ENCODE data around the gene YLPM1. TPM values are rescaled to one million over a fixed set of nuclear protein-coding genes. Genes with fewer than 3 reads are reported as not detected.

Gene YLPM1
- total and polyA plus RNA-seq, 2 donors (not counting 1 experiment from before 2014, with no cell fraction given) = 22.4 to 116 TPM

DNA sequence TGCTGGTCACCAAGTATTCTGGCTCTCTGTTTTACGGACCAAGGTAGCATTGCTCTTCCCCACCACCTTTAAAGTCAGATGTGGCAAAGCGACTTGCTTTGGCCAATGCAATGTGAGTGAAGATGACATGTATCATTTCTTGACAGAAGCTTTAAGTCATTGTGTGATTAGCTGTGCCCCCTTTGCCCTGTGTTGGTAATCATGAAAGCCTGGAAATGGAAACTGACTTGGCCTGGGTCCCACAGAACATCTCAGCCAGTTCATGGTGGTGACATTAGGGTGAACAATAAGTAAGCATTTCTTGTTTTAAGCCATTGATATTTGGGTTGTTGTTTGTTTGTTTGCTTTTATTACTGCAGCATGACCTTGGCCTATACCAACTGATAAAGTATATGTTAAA, 15.9 kb upstream of the YLPM1 start:
- no CpG with 5 or more reads among the region's 2 CpGs for WGBS (ENCODE audit: insufficient coverage)
- no peaks in the 10 kb centered on the region for H3K36me3 ChIP-seq (replicated peaks in 1 of 2; ENCODE audit: control extremely low read depth in 1 of 2, control insufficient read depth in 1 of 2, extremely low read depth in 1 of 2, insufficient read depth in 2 of 2, low read length in 1 of 2)
- no peak overlapping the region for H3K27ac ChIP-seq (ENCODE audit: low read length in 2 of 2)
- ATAC-seq (ENCODE audit: low read depth) (no peak), DNase-seq (no peak)
- ChIA-PET CTCF (no interaction called here), POLR2A (no interaction called here)
- H3K4me1 ChIP-seq (ENCODE audit: control insufficient read depth in 2 of 2, insufficient read depth in 2 of 2, low read length in 2 of 2) = no peaks in the 10 kb centered on the region
- Mint-ChIP-seq H3K4me1 (no peaks in the 10 kb centered on the region), H3K4me3 (no peak overlapping the region), H3K27me3 (peaks cover 4% of the 10 kb centered on the region), H3K27ac (no peak overlapping the region), H3K9me3 (ENCODE audit: insufficient read depth) (peaks cover 5% of the 10 kb centered on the region)
- peaks cover 0 to 5% (median 0%) of the 10 kb centered on the region in 3 donors for H3K9me3 ChIP-seq (ENCODE audit: control extremely low read depth in 1 of 3, control insufficient read depth in 2 of 3, insufficient read depth in 1 of 3, low read length in 2 of 3)
- H3K27me3 ChIP-seq (replicated peaks in 1 of 4; ENCODE audit: control extremely low read depth in 1 of 4, control insufficient read depth in 3 of 4, insufficient read depth in 4 of 4, low read length in 3 of 4) = no peaks in the 10 kb centered on the region
- TF ChIP-seq, protein P1, sequence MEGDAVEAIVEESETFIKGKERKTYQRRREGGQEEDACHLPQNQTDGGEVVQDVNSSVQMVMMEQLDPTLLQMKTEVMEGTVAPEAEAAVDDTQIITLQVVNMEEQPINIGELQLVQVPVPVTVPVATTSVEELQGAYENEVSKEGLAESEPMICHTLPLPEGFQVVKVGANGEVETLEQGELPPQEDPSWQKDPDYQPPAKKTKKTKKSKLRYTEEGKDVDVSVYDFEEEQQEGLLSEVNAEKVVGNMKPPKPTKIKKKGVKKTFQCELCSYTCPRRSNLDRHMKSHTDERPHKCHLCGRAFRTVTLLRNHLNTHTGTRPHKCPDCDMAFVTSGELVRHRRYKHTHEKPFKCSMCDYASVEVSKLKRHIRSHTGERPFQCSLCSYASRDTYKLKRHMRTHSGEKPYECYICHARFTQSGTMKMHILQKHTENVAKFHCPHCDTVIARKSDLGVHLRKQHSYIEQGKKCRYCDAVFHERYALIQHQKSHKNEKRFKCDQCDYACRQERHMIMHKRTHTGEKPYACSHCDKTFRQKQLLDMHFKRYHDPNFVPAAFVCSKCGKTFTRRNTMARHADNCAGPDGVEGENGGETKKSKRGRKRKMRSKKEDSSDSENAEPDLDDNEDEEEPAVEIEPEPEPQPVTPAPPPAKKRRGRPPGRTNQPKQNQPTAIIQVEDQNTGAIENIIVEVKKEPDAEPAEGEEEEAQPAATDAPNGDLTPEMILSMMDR (IDR thresholded peaks at IDR 0.05) = no peak
- no peak for TF ChIP-seq EZH2 (IDR thresholded peaks at IDR 0.05; ENCODE audit: borderline replicate concordance, insufficient read depth, low read depth, low read length, poor library complexity, severe bottlenecking)
- no peaks in the 10 kb centered on the region for H4K20me1 ChIP-seq (ENCODE audit: control insufficient read depth, insufficient read depth, low read length, poor library complexity, severe bottlenecking)
- H3K4me2 ChIP-seq (replicated peaks; ENCODE audit: low read depth, low read length, poor library complexity, severe bottlenecking) = no peak overlapping the region
- no peaks in the 10 kb centered on the region for H3K79me2 ChIP-seq (ENCODE audit: control insufficient read depth, insufficient read depth, low read length)
- H3K9ac ChIP-seq (ENCODE audit: low read length) = no peak overlapping the region
- H3K4me3 ChIP-seq (ENCODE audit: control extremely low read depth in 1 of 5, extremely low read depth in 1 of 5, insufficient read depth in 1 of 5, low read depth in 2 of 5, low read length in 4 of 5) = no peak overlapping the region
- no peak overlapping the region for H2AFZ ChIP-seq (ENCODE audit: insufficient read depth, low read depth, low read length, poor library complexity, severe bottlenecking)
- intact Hi-C loops (cut with micrococcal nuclease) = no loop called here

DNA sequence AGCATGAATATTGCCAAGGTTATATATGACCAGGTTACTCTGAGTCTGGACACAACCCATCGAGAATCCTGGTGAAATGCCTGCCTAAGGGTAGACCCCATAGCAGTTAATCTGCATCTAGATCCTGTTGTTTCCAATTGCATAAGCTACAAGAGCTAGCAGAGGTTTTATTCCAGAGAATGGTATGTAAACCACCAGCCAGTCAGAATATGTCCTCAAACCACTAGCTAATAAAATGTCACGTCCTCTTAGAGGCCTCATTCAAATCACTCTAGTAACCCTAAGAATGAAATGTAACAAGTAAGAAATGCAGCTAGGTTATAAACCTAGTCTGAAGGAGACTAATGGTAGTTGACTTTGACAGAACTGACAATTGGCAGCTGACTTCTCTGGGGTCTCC, 9.0 kb upstream of the YLPM1 start:
- no peak overlapping the region for H3K4me3 Mint-ChIP-seq
- peaks cover 1 to 15% (median 3%) of the 10 kb centered on the region in 3 donors for H3K9me3 ChIP-seq (ENCODE audit: control extremely low read depth in 1 of 3, control insufficient read depth in 2 of 3, insufficient read depth in 1 of 3, low read length in 2 of 3)
- no peak overlapping the region for H3K4me3 ChIP-seq (ENCODE audit: control extremely low read depth in 1 of 5, extremely low read depth in 1 of 5, insufficient read depth in 1 of 5, low read depth in 2 of 5, low read length in 4 of 5)
- WGBS (ENCODE audit: insufficient coverage) = 100% methylated on average over 1 of the region's 2 CpGs
- POLR2A ChIA-PET = no interaction called here
- TF ChIP-seq, protein P1 (IDR thresholded peaks at IDR 0.05) = no peak
- TF ChIP-seq EZH2 (IDR thresholded peaks at IDR 0.05; ENCODE audit: borderline replicate concordance, insufficient read depth, low read depth, low read length, poor library complexity, severe bottlenecking) = no peak
- no peak overlapping the region for H3K27ac Mint-ChIP-seq
- intact Hi-C loops (cut with micrococcal nuclease) = no loop called here
- H3K9me3 Mint-ChIP-seq (ENCODE audit: insufficient read depth) = peaks cover 5% of the 10 kb centered on the region
- H3K27me3 Mint-ChIP-seq = peaks cover 4% of the 10 kb centered on the region
- no peak overlapping the region for H3K27ac ChIP-seq (ENCODE audit: low read length in 2 of 2)
- H3K79me2 ChIP-seq (ENCODE audit: control insufficient read depth, insufficient read depth, low read length) = no peaks in the 10 kb centered on the region
- no peak overlapping the region for H3K9ac ChIP-seq (ENCODE audit: low read length)
- ATAC-seq (ENCODE audit: low read depth) = no peak
- no peak for DNase-seq
- no peak overlapping the region for H3K4me2 ChIP-seq (replicated peaks; ENCODE audit: low read depth, low read length, poor library complexity, severe bottlenecking)
- H4K20me1 ChIP-seq (ENCODE audit: control insufficient read depth, insufficient read depth, low read length, poor library complexity, severe bottlenecking) = no peaks in the 10 kb centered on the region
- H3K27me3 ChIP-seq (replicated peaks in 1 of 4; ENCODE audit: control extremely low read depth in 1 of 4, control insufficient read depth in 3 of 4, insufficient read depth in 4 of 4, low read length in 3 of 4) = no peaks in the 10 kb centered on the region
- H2AFZ ChIP-seq (ENCODE audit: insufficient read depth, low read depth, low read length, poor library complexity, severe bottlenecking) = no peak overlapping the region
- no peaks in the 10 kb centered on the region for H3K36me3 ChIP-seq (replicated peaks in 1 of 2; ENCODE audit: control extremely low read depth in 1 of 2, control insufficient read depth in 1 of 2, extremely low read depth in 1 of 2, insufficient read depth in 2 of 2, low read length in 1 of 2)
- CTCF ChIA-PET = interaction anchor here (1.4 kb wide), 1 partner anchor 9 kb away, joined by 3 read pairs; the partner anchor contains the start of gene YLPM1
- no peaks in the 10 kb centered on the region for H3K4me1 ChIP-seq (ENCODE audit: control insufficient read depth in 2 of 2, insufficient read depth in 2 of 2, low read length in 2 of 2)
- no peaks in the 10 kb centered on the region for H3K4me1 Mint-ChIP-seq

All from B cell (primary cell).